DMS114 treated with DMSO at 0.1 percent for 48 hours (cell line): ENCODE measurements around the gene VIPAS39.

Experiments used
- DNase-seq: peaks from one replicate; lab custom pipeline; 2025; ENCODE audit not compliant: unreplicated experiment; lab: John Stamatoyannopoulos, UW

The VIPAS39 gene

GRCh38 chr14:77457522-77458248, at the start of gene VIPAS39, which contains the start of gene AHSA1:
VIPAS39 (minus strand) TSS chr14:77457601; CDS start chr14:77454102, 3,499 bp downstream.
AHSA1 (plus strand) TSS chr14:77458093; CDS start chr14:77458190, 97 bp downstream.
- peak; percentile 98 for DNase-seq

GRCh38 chr14:77505031-77505430, 47.6 kb upstream of the VIPAS39 start:
- no peak for DNase-seq

DNA sequence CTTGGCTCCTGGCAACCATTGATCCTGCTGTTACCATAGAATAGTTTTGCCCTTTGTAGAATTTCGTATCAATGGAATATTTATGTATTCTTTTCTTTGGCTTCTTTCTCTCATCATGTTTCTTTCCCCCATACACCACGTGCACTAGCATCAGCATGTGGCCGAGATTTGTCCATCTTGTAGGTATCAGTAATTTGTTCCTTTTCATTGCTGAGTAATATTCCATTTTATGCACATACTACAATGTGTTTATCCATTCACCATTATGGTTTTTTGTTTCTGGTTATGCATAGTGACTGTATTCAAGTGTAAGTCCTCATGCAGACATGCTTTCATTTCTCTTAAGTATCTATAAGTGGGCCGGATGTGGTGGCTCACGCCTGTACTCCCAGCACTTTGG, 45.7 kb upstream of the VIPAS39 start:
- no peak for DNase-seq

GRCh38 chr14:77502109-77502782, 44.8 kb upstream of the VIPAS39 start:
- no peak for DNase-seq

DNA sequence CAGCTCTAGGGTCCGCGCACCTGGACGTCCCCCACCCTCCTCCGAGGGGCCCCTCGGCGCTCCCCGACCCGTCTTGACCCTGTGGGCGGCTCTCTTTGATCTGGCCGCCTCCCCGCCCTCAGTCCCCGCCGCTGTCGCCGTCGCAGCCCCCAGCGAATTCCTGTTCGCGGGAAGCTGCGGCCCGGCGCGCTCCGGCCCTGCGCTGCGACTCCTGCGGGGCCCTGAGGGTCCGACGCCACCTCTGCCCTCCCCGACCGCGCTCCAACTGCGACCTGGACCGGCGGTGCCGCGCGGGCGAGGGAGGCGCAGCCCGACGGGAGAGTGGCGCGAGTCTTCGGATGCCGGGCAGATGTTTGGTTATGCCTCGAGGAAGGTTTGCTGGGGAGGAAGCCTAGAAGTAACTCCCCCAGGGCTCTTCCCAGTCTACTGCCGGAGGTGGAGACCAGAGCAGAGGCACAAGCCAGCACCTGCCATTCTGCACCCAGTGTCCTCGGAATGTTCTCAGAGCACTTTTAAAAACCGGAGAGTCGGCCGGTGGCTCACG, 41.7 kb upstream of the VIPAS39 start:
- no peak for DNase-seq

GRCh38 chr14:77498120-77498979, 40.9 kb upstream of the VIPAS39 start, which contains the start of gene ISM2:
ISM2 (minus strand) TSS chr14:77498816; CDS start chr14:77498793, 23 bp downstream.
- DNase-seq, result no peak

DNA sequence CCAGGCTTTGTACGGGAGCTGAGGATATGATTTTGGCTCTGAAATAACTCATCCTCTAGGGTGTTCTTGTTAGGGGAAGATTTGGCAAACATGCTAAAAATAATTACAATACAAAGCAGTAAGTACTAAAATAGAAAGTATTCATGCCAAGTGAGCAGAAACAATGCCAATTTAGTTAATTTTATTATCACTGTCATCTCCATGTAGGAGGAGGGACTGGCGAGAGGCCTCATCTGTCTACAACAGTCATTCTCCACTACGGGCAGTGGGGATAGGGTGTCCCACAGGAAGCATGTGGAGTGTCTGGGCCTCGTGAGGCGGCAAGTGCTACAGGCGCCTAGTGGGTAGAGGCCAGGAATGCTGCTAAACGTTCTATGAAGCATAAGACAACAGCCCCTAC, 37.9 kb upstream of the VIPAS39 start:
- DNase-seq, result no peak

- no peak for DNase-seq
Measured at GRCh38 chr14:77491056-77491455, 33.7 kb upstream of the VIPAS39 start.

- no peak for DNase-seq
Measured at GRCh38 chr14:77490347-77490986, 33.1 kb upstream of the VIPAS39 start.

DNA sequence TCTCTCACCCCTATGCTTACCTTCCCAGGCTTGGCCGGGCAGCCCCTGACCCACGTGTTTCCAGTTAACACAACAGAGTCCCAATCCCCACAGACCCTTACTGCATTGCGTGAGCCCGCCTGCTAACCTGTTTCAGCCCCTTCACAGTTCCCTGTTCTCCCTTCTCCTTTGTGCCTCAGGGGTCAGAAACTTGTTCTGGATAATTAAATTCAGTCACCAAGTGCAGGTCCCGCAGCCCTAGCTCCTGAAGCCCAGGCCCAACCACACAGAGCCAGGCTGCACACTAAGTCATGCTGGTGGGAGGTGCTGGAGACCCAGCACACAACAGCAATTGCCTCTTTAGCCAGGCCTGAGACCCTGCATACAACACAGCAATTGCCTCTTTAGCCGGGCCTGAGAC, 31.6 kb upstream of the VIPAS39 start:
- no peak for DNase-seq

DNA sequence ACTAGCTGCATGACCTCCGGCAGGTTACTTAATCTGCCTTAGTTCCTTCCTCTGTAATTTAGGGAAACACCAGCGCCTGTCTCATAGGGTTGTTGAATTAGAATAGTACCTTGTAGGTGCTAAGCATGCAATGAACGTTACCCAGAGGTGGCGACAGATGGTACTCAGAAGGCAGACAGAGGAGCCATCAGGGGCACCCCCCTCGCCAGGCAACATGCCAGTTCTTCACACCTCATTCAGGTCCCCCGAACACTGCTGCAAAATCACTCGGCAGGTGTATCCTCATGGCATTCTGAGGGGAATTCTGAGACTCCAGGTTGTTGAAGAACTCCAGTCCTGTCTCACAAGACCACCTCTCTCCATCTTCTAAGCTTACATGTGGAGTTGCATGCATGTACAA, 31.2 kb upstream of the VIPAS39 start:
- no peak for DNase-seq

GRCh38 chr14:77485901-77486678, 28.7 kb upstream of the VIPAS39 start:
- no peak for DNase-seq

GRCh38 chr14:77485256-77485655, 27.9 kb upstream of the VIPAS39 start:
- DNase-seq, result no peak

- DNase-seq, result no peak
Measured at GRCh38 chr14:77482422-77482821, 25.0 kb upstream of the VIPAS39 start.

DNA sequence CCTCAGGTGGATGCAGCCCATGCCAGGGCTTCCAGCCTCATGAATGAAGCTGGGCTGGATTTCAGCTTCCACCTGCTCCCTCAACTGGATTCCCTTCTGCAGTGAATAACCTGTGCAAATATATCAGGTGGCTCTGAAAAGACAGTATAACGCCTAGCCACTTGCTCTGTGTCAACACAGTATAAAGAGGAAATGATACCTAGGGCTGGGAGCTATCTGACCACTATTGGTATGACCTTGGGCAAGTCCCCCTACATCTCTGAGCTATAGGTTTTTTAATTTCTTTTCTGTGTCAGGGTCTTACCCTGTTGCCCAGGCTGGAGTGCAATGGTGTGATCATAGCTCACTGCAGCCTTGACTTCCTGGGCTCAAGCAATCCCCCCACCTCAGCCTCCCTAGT, 21.4 kb upstream of the VIPAS39 start:
- no peak for DNase-seq

GRCh38 chr14:77478029-77478428, 20.6 kb upstream of the VIPAS39 start:
- DNase-seq, result no peak

DNA sequence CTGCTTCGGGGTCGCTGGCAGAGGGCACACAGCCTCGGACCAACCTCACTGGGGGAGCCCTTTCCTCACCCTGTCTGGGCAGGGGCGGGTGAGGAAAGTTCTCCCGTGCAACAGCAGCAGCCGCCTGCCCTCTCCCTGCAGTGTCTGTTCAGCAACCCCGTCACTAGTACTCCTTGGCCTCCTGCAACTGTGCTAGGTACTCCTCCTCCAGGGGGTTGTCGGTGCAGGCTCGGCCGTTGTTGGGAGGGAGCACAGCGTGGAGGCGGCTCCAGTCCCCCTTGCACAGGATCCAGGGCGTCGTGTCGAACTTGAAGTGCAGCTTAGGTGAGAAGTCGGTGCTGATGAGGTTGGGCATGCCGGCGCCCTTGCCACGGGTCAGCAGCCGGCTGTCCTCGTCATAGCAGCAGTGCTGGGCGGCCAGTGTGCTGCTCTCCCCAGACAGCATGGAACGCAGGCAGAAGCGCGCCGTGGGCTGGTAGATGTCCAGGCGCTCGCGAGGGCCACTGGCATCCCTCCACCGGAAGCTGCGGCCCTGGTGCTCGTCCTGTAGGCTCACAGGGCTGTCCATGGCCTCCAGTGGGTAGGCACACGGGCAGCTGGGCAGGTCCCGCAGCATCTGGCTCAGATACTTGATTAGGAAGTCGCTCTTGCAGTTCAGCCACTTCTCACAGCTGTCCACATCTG, 18.2 kb upstream of the VIPAS39 start:
- no peak for DNase-seq

- no peak for DNase-seq
Measured at GRCh38 chr14:77474479-77475177, 17.2 kb upstream of the VIPAS39 start.

- DNase-seq, result no peak
Measured at GRCh38 chr14:77473921-77474320, 16.5 kb upstream of the VIPAS39 start.
